GM23248 (cell line): ENCODE results near the gene SCYGR1. TPM values are rescaled to one million over a fixed set of nuclear protein-coding genes. Genes with fewer than 3 reads are reported as not detected.

ENCODE experiments used
- DNase-seq: peaks from one replicate; pipeline ENCODE4 v3.0.0-alpha.2; 2015
- H2AFZ ChIP-seq: fragments of 200-600 bp; sonication (generic); 2 replicates; pipeline ENCODE4 v1.6.1; 2016; ENCODE audit warnings: antibody characterized with exemption
- H3F3A ChIP-seq: fragments of 200-600 bp; sonication (generic); 2 replicates; pipeline ENCODE4 v1.6.1; 2016; ENCODE audit warnings: mild to moderate bottlenecking, antibody characterized with exemption, mixed run types; ENCODE audit not compliant: insufficient read depth
- H3K27ac ChIP-seq: fragments of 200-600 bp; sonication (generic); 2 replicates; pipeline ENCODE4 v1.5.1; 2016; ENCODE audit warnings: mild to moderate bottlenecking
- H3K27me3 ChIP-seq: fragments of 200-600 bp; sonication (generic); replicated peaks from 2 replicates; pipeline ENCODE4 v1.6.1; 2016; ENCODE audit warnings: mild to moderate bottlenecking; ENCODE audit not compliant: insufficient read depth
- H3K36me3 ChIP-seq: fragments of 200-600 bp; sonication (generic); 2 replicates; pipeline ENCODE4 v1.6.1; 2016; ENCODE audit warnings: low read depth, mild to moderate bottlenecking
- H3K4me1 ChIP-seq: fragments of 200-600 bp; sonication (generic); 2 replicates; pipeline ENCODE4 v1.6.1; 2016; ENCODE audit warnings: mild to moderate bottlenecking; ENCODE audit not compliant: insufficient read depth
- H3K4me2 ChIP-seq: fragments of 200-600 bp; sonication (generic); one replicate; pipeline ENCODE4 v1.6.1; 2016; ENCODE audit warnings: mild to moderate bottlenecking; ENCODE audit not compliant: unreplicated experiment
- H3K4me3 ChIP-seq: fragments of 200-600 bp; sonication (generic); 2 replicates; pipeline ENCODE4 v1.5.1; 2016; ENCODE audit warnings: mild to moderate bottlenecking
- H3K79me2 ChIP-seq: fragments of 200-600 bp; sonication (generic); 2 replicates; pipeline ENCODE4 v1.6.1; 2016; ENCODE audit warnings: mild to moderate bottlenecking; ENCODE audit not compliant: insufficient read depth
- H3K9ac ChIP-seq: fragments of 200-600 bp; sonication (generic); 2 replicates; pipeline ENCODE4 v1.6.1; 2016; ENCODE audit warnings: mild to moderate bottlenecking
- H3K9me2 ChIP-seq: fragments of 200-600 bp; sonication (generic); 2 replicates; pipeline ENCODE4 v1.6.1; 2016; ENCODE audit warnings: mixed run types, mild to moderate bottlenecking, moderate library complexity; ENCODE audit not compliant: insufficient read depth
- H3K9me3 ChIP-seq: fragments of 200-600 bp; sonication (generic); one replicate; pipeline ENCODE4 v1.6.1; 2017; ENCODE audit warnings: low read depth
- H4K20me1 ChIP-seq: fragments of 200-600 bp; sonication (generic); 2 replicates; pipeline ENCODE4 v1.6.0; 2016; ENCODE audit not compliant: insufficient read depth
- EZH2 ChIP-seq: fragments of 200-600 bp; sonication (generic); IDR thresholded peaks from 2 replicates; pipeline ENCODE4 v1.6.1; 2018; ENCODE audit warnings: antibody characterized with exemption, mild to moderate bottlenecking; ENCODE audit not compliant: insufficient read depth, poor library complexity, severe bottlenecking
- EZH2phosphoT487 ChIP-seq: fragments of 200-600 bp; sonication (generic); IDR thresholded peaks from 2 replicates; pipeline ENCODE4 v1.6.1; 2018; ENCODE audit warnings: antibody characterized with exemption, moderate library complexity, mild to moderate bottlenecking, low read depth; ENCODE audit not compliant: insufficient read depth
- WGBS, 2 experiments: methylation state at CpG; one replicate each; pipeline ENCODE4 v1.1.6; 2015 to 2017; ENCODE audit warnings: low lambda C conversion rate in 2 of 2, low coverage in 1 of 2; ENCODE audit errors: missing lambda C conversion rate in 2 of 2; 5-methylcytosine and 5-hydroxymethylcytosine counted together
- in situ Hi-C: fragments of 300-500 bp; cut with MboI; formaldehyde crosslinking; loops from 2 replicates; pipeline ENCODE4 v1.15.0; 2020
- polyA plus RNA-seq: library from polyadenylated mRNA; unstranded; fragments of >200 nt; fragmentation: Nextera tagmentation; extraction: Ambion mirVana; gene quantifications from 2 replicates; pipeline ENCODE4 v1.2.1, GENCODE V29; 2016
- total RNA-seq: library from RNA; depleted of rRNA; stranded (reverse); fragments of >200 nt; shearing (Covaris generic); gene quantifications from 2 replicates; pipeline ENCODE4 v1.2.3, GENCODE V29; 2014

SCYGR1 gene
- total and polyA plus RNA-seq, 2 experiments from 2014 or later: not detected

- 74 to 77% methylated on average over 8 of the region's 8 CpGs for WGBS, 2 experiments
These were observed 41.1 kb upstream of the SCYGR1 start for GRCh38 chr2:227428731-227429285.

DNA sequence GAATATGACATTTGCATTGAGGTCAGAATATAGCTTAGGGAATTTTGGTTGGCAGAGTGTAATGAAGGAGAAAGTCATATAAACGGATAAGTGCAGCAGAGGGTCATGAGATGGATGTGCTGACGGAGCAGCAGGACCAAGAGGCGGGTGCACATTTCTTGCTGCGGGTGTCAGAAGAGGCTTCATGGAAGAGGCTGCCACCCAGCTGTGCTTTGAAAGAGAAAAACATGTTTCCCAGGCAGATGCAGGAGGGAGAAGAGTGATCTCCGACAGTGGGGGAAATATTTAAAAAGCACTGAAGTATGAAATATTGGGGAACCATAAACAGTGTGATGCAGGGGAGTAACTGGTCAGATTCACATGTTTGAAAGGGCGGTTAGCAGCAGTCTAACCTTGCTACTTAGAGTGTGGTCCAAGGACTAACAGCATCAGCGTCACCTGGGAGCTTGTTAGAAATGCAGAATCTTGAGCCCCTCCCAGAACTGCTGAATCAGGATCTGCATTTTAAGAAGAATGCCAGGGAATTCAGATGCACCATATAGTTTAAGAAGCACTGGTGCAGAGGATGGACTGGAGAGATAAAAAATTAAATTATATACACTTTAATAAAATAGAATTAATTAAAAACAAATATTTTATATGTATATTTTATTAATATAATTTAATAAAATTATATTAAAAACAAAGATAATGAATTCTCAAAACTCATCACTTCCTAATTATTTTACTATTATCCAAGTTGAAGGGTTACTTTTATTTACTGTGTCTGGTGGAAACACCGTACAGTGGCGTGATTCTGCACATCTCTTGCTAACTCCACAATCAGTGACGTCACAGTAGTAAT is 36.1 kb upstream of the SCYGR1 start:
- Histone ChIP-seq H3K27me3 (no peaks in the 10 kb centered on the region), H3K4me3 (no peak overlapping the region), H4K20me1 (no peaks in the 10 kb centered on the region), H3K9me3 (no peaks in the 10 kb centered on the region), H2AFZ (no peak overlapping the region), H3K9ac (no peak overlapping the region), H3K36me3 (no peaks in the 10 kb centered on the region), H3K79me2 (no peaks in the 10 kb centered on the region), H3K9me2 (no peaks in the 10 kb centered on the region), H3K27ac (no peak overlapping the region), H3K4me1 (no peaks in the 10 kb centered on the region), H3K4me2 (no peak overlapping the region), H3F3A (no peaks in the 10 kb centered on the region)
- no peak for TF ChIP-seq EZH2phosphoT487
- no peak for TF ChIP-seq EZH2
- WGBS, 2 experiments: 64 to 68% methylated on average over 10 of the region's 10 CpGs
- in situ Hi-C loops: no loop called here
- no peak for DNase-seq

More at GRCh38 chr2:227428731-227429285, 41.1 kb upstream of the SCYGR1 start:
- H3K4me2 ChIP-seq: no peak overlapping the region
- no peaks in the 10 kb centered on the region for H3K27me3 ChIP-seq
- H4K20me1 ChIP-seq: no peaks in the 10 kb centered on the region
- H2AFZ ChIP-seq: no peak overlapping the region
- no peak overlapping the region for H3K4me3 ChIP-seq
- no peak for TF ChIP-seq EZH2
- no peak for TF ChIP-seq EZH2phosphoT487
- in situ Hi-C loops: no loop called here
- H3F3A ChIP-seq: no peaks in the 10 kb centered on the region
- H3K9ac ChIP-seq: no peak overlapping the region
- H3K9me3 ChIP-seq: no peaks in the 10 kb centered on the region
- DNase-seq: no peak
- no peaks in the 10 kb centered on the region for H3K79me2 ChIP-seq
- H3K9me2 ChIP-seq: no peaks in the 10 kb centered on the region
- no peak overlapping the region for H3K27ac ChIP-seq
- no peaks in the 10 kb centered on the region for H3K36me3 ChIP-seq
- no peaks in the 10 kb centered on the region for H3K4me1 ChIP-seq

DNA sequence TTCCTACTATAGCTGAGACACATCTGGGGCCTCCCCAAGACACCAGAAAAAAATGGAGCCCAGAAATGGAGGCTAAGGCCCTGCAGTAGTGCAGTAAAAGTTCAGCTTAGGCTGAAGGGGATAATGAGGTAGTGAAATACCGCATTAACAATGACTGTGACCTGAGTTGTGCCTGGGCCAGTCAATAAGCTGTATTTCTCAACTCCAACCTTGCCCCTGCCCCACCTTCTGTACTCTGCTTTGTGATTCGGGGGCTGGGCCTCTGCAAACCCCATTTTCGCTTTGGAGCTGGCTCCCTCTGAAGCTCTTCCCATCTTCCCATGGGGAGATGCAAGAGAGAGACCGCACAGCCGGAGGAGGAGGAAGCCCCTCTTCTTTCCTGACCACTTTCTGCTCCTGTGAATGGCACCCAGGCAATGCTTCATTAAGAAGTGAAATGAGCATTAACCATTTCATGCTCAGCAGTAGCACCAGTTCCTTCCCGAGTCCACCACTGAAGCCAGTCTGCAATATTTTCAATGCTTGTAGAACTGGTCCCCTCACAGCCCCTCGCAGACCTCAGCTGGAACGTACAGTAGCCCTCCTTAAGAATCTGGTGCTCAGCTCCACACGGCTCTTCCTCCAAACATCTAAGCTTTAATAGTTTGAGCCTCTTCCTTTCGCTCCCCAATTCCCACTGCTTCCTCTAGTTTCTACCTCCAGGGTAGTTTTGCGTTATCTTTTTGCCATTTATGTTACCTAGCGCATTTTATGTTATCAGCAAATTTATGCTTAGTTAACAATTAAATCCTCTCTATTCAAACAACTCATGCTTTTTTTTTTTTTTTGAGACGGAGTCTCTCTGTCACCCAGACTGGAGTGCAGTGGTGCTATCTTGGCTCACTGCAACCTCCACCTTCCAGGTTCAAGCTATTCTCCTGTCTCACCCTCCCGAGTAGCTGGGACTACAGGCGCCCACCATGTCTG is 32.6 kb upstream of the SCYGR1 start:
- peaks cover 9% of the 10 kb centered on the region; the same call in 1 of the 2 replicates for H3F3A ChIP-seq
- H3K9ac ChIP-seq: no peak overlapping the region
- H3K27ac ChIP-seq: no peak overlapping the region
- H3K36me3 ChIP-seq: no peaks in the 10 kb centered on the region
- H2AFZ ChIP-seq: no peak overlapping the region
- no peaks in the 10 kb centered on the region for H3K79me2 ChIP-seq
- 82 to 86% methylated on average over 15 of the region's 15 CpGs for WGBS, 2 experiments
- H4K20me1 ChIP-seq: no peaks in the 10 kb centered on the region
- H3K4me2 ChIP-seq: no peak overlapping the region
- in situ Hi-C loops: no loop called here
- no peak overlapping the region for H3K4me3 ChIP-seq
- no peaks in the 10 kb centered on the region for H3K27me3 ChIP-seq
- TF ChIP-seq EZH2 (no peak), EZH2phosphoT487 (no peak)
- H3K9me3 ChIP-seq: no peaks in the 10 kb centered on the region
- no peaks in the 10 kb centered on the region for H3K9me2 ChIP-seq
- no peak for DNase-seq
- H3K4me1 ChIP-seq: peaks cover 8% of the 10 kb centered on the region

DNA sequence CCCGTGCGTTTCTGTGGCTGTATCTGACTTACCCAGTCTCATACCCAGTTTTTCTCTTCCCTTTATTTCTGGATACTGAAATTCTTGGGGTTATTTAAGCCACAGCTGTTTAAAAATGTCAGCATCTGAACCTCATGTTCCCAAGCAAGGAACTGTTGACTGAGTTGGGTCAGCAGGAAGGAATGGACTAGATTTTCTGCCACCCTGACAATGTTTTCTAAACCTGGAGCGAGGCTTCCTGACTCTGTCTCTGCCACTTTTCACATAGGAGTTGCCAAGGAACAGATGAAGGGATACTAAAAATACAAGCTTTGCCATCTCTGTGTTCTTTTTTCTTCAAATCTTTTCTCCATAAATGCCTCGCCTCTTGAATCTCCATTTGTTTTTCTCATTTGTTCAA is 29.0 kb upstream of the SCYGR1 start:
- Histone ChIP-seq H3K4me3 (no peak overlapping the region), H3K4me1 (peaks cover 20% of the 10 kb centered on the region), H2AFZ (no peak overlapping the region), H3K79me2 (no peaks in the 10 kb centered on the region), H3K36me3 (no peaks in the 10 kb centered on the region), H3F3A (peaks cover 12% of the 10 kb centered on the region; the same call in 1 of the 2 replicates), H3K4me2 (no peak overlapping the region), H3K9ac (no peak overlapping the region), H3K27ac (no peak overlapping the region), H3K9me2 (no peaks in the 10 kb centered on the region), H3K27me3 (no peaks in the 10 kb centered on the region), H4K20me1 (no peaks in the 10 kb centered on the region), H3K9me3 (no peaks in the 10 kb centered on the region)
- TF ChIP-seq EZH2phosphoT487 (no peak), EZH2 (no peak)
- 91 to 95% methylated on average over 4 of the region's 4 CpGs for WGBS, 2 experiments
- in situ Hi-C loops: no loop called here
- no peak for DNase-seq
